GM18951 (cell line): Measurements from ENCODE around the gene ERMP1.

Experiments used
- POLR2A ChIP-seq: IDR thresholded peaks from 4 replicates; pipeline ENCODE4 v1.6.1; 2011; ENCODE audit warnings: mild to moderate bottlenecking; ENCODE audit not compliant: insufficient read length, insufficient read depth; ENCODE audit errors: extremely low read depth
- in situ Hi-C: fragments of 300-500 bp; cut with MboI; formaldehyde crosslinking; loops from one replicate; pipeline ENCODE4 v1.12.0; 2022; ENCODE audit warnings: low sequenced_read_pairs, mixed read lengths, inconsistent platforms; ENCODE audit not compliant: unreplicated experiment

The ERMP1 gene, protein sequence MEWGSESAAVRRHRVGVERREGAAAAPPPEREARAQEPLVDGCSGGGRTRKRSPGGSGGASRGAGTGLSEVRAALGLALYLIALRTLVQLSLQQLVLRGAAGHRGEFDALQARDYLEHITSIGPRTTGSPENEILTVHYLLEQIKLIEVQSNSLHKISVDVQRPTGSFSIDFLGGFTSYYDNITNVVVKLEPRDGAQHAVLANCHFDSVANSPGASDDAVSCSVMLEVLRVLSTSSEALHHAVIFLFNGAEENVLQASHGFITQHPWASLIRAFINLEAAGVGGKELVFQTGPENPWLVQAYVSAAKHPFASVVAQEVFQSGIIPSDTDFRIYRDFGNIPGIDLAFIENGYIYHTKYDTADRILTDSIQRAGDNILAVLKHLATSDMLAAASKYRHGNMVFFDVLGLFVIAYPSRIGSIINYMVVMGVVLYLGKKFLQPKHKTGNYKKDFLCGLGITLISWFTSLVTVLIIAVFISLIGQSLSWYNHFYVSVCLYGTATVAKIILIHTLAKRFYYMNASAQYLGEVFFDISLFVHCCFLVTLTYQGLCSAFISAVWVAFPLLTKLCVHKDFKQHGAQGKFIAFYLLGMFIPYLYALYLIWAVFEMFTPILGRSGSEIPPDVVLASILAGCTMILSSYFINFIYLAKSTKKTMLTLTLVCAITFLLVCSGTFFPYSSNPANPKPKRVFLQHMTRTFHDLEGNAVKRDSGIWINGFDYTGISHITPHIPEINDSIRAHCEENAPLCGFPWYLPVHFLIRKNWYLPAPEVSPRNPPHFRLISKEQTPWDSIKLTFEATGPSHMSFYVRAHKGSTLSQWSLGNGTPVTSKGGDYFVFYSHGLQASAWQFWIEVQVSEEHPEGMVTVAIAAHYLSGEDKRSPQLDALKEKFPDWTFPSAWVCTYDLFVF

DNA sequence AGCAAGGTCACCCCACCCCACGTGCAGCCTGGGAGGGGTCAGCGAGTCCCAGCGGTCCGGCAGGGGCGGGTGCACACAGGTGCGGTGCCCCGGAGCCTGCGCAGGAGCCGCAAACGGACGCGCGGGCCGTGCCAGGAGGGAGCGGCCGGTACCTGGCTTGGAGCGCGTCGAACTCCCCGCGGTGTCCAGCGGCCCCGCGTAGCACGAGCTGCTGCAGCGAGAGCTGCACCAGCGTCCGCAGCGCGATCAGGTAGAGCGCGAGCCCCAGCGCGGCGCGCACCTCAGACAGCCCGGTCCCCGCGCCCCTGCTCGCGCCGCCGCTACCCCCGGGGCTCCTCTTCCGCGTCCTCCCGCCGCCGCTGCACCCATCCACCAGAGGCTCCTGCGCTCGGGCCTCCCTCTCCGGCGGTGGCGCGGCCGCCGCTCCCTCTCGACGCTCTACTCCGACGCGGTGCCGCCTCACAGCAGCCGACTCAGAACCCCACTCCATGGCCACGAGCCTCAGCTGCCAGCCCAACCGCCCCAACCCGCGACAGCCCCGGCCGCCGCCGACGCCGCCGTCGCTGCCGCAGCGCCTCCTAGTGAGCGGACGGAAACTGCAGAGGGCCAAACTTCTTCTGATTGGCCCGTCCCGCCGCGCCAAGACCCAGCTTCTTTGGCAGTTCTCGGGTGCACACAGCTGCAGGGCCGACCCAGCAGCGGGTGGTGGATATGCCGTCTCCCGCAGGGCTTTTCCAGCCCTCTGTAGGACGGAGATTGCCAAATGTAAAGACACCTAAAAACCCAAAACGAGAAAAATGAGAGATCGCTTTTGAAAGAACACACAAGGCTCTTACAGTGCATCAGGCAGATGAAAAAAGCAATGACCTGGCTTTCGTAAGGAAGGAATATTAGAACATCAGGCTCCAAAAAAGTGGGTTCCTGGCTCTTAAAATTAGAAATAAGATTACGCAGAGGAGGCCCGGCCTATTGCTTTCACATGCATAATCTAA is at the start of gene ERMP1:
Gene ERMP1, minus strand, starts transcription at position 580 of the 992 bp plus-strand sequence. Its CDS starts 90 bp downstream, at position 490.
- peak; percentile 86 for TF ChIP-seq POLR2A
- in situ Hi-C loops = no loop called here

DNA sequence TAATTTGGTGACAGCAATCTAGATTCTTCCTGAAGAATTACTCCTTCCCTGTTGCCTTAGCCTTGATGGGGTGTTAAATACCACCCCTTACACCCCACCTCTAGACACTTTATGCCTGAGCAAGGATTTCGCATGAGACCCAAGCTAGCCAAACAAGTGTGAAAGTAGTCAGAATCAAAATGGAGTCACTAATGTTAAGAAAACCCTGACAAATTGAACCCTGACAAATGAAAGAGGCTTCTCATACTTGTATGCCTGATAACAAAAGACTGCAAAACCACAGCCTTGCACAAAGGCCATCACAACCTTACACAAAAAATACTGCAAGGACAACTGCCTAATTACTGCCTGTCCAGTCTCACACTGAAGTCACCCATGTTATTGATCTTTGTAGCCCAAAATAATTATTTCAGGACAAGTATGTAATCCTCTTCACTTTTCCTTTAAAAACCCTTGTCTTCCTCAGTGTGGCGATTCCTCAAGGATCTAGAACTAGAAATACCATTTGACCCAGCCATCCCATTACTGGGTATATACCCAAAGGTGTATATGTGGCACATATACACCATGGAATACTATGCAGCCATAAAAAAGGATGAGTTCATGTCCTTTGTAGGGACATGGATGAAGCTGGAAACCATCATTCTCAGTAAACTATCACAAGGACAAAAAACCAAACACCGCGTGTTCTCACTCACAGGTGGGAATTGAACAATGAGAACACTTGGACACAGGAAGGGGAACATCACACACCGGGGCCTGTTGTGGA is 49.5 kb upstream of the ERMP1 start:
- in situ Hi-C loops = loop anchor here (10.0 kb wide), 1 partner anchor 442 kb away; the partner anchor contains the start of gene TPD52L3

DNA sequence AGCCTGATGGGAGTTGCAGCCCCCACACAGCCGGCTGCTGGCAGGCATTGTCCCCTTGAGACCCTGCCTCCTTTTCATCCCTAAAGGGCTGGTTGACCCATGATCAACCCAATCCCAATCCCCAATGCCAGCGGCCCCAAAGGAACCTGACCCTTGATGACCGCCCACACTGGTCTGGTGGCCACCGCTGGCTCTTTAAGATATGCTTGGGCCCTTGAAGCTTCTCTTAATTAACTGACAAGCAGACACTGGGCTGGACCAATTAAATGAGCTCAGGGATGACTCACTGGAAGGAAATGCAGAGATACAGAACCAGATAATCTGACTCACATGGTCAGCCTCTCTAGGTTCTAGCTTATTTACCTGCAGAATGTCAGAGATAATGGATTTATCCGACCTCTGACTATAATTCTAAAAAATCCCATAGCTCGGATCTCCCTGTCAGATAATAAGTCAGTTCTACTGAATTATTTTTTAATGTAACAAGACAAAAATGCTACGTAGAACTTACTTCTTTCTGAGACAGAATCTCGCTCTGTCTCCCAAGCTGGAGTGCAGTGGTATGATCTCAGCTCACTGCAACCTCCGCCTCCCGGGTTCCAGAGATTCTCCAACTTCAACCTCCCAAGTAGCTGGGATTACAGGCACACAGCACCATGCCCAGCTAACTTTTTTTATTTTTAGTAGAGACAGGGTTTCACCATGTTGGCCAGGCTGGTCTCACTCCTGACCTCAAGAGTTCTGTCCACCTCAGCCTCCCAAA is 46.7 kb upstream of the ERMP1 start:
- in situ Hi-C loops = loop anchor here (10.0 kb wide), 1 partner anchor 445 kb away; the partner anchor contains the start of gene TPD52L3
- TF ChIP-seq POLR2A = no peak

DNA sequence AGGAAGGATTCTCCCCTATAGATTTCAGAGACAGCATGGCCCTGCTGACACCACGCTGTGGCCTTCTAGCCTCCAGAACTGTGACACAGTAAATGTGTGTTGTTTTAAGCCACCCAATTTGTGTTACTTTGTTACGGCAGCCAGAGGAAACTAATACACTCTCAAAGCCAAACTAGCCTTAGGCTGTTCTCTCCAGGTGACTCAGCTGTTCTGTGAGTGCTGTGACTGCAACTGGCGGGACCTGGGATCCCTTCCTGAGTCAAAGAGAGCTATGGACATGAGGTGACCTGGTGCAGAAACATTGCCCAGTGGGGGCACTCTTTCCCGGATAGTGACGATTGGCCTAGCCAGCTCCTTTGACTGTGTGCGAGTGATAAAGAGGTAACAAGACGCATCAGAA is 43.8 kb upstream of the ERMP1 start:
- in situ Hi-C loops = no loop called here
- no peak for TF ChIP-seq POLR2A

DNA sequence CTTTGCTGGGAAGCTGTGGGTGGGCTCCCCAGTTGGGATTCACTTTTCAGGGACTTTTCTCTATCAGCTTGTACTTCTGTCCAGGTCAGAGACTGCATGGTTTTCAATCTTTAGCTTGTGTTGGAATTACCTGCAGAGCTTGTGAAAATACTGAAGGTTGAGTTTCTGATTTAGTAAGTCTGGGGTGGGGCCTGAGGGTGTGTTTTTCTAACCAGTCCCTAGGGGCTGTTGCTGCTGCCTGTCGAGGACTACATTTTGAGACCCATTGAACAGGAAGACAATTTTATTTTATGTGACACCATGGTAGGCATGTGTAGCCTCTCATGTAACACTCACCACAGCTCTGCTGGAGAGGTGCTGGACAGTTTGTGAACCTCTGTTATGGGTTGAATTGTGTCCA is 43.1 kb upstream of the ERMP1 start:
- in situ Hi-C loops = no loop called here
- TF ChIP-seq POLR2A = no peak

DNA sequence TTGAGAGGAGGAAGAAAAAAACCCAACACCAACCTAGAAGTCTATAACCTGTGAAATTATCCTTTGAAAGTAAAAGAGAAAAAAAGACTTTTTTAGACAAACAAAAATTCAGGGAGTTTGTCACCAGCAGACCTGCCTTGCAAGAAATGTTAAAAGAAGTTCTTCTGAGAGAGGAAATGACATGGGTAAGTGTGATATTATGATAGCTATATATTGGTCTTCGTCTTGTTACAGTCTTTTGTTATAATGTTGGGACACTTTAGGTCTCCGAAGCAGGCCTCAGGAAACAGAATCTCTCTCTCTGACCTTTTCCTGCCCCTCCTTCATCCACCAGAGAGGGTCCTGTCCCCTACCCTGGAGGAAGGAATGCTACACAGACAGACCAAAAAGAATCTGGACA is 41.1 kb upstream of the ERMP1 start:
- in situ Hi-C loops = no loop called here
- TF ChIP-seq POLR2A = no peak

DNA sequence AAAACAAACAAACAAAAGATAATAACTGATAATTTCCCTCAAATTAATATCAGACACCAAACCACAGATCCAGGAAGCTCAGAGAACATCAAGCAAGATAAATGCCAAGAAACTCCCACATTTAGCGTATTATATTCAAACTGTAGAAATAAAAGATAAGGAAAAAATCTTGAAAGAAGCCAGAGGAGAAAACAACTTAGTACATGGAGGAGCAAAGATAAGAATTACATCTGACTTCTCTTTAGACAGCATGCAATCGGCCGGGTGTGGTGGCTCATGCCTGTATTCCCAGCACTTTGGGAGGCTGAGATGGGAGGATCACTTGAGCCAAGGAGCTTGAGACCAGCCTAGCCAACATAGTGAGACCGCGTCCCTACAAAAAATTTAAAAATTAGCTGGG is 40.5 kb upstream of the ERMP1 start:
- TF ChIP-seq POLR2A = no peak
- in situ Hi-C loops = no loop called here

DNA sequence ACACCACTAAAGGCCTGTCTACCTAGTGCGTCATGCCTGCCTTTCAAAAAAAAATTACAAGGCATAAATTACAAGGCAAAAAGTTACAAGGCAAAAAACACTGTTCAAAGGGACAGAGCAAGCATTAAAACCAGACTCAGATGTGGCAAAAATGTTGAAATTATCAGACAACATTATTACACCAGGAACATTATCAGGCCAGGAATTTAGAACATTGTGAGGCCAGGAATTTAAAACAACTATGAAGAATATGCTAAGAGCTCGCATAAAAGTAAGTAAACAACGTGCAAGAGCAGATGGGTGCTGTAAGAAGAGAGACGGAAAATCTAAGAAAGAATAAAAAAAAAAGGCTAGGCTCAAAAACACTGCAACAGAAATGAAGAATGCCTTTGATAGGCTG is 39.6 kb upstream of the ERMP1 start:
- in situ Hi-C loops = no loop called here
- TF ChIP-seq POLR2A = no peak

DNA sequence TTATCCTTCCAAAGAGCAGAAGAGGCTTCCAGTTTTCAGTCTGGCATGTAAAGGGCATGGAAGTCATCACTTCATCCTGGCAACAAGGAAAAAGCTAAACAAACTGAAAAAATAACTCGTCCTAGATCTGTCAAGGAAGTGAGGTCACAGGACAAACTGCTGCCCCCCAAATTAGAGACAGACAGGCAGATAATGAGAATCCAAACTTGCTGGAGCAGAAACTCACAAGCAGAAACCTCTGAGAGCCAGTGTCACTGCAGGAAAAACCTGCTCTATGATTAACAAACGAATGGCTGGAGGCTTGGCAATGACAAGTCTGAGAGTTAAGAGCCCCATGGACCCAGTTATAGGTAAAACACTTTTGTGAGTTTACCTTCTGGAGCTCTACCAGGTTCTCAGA is 38.9 kb upstream of the ERMP1 start:
- no peak for TF ChIP-seq POLR2A
- in situ Hi-C loops = no loop called here

DNA sequence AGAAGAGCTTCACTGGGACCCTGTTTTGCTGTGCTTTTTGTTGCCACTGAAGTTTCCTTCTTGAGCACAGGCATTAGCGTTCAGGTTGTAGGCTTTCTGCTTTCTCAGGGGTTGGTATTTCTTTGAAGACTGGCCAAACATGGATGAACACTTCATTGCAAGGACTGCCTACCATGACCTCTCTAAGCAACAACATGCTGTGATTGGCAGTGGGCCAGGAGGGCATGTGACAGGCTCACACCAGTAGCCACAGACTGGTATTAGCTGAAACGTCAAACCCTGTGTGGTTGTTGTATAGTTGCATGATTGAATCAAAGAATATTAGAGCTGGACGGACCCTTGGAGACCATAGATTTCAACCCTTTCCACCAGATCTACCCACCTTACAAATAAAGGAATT is 37.8 kb upstream of the ERMP1 start:
- in situ Hi-C loops = no loop called here

DNA sequence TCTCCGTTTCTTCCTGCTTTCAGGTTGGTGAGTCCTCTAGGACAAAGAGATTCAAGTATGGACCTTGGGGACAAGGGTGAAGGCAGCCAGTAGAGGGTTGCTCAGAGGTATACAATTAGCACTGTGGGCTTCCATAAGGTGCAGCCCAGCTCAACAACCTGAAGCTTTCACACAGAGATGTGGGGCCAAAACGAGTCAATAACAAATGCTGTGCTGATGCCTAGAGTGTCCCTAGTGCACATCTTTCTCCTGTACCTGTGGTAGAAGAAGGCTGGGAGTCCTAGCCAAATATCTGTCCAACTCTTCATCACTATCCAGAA is 37.1 kb upstream of the ERMP1 start:
- in situ Hi-C loops = no loop called here

More for the DNA sequence above, 37.8 kb upstream of the ERMP1 start:
- TF ChIP-seq POLR2A = no peak

More for the DNA sequence above, 37.1 kb upstream of the ERMP1 start:
- TF ChIP-seq POLR2A = no peak
